ENCODE data around the gene SLCO2A1. TPM values are rescaled to one million over a fixed set of nuclear protein-coding genes. Genes with fewer than 3 reads are reported as not detected.

The SLCO2A1 gene
- total and polyA plus RNA-seq, 2 experiments from 2014 or later: 0.31 to 1.0 TPM

- TF ChIP-seq ZNF114 (CRISPR knock-in tag; IDR thresholded peaks at IDR 0.05) (no peak), EZH2 (IDR thresholded peaks at IDR 0.05; ENCODE audit: low read depth, unreplicated experiment) (no peak)
- TF ChIP-seq, protein P1, sequence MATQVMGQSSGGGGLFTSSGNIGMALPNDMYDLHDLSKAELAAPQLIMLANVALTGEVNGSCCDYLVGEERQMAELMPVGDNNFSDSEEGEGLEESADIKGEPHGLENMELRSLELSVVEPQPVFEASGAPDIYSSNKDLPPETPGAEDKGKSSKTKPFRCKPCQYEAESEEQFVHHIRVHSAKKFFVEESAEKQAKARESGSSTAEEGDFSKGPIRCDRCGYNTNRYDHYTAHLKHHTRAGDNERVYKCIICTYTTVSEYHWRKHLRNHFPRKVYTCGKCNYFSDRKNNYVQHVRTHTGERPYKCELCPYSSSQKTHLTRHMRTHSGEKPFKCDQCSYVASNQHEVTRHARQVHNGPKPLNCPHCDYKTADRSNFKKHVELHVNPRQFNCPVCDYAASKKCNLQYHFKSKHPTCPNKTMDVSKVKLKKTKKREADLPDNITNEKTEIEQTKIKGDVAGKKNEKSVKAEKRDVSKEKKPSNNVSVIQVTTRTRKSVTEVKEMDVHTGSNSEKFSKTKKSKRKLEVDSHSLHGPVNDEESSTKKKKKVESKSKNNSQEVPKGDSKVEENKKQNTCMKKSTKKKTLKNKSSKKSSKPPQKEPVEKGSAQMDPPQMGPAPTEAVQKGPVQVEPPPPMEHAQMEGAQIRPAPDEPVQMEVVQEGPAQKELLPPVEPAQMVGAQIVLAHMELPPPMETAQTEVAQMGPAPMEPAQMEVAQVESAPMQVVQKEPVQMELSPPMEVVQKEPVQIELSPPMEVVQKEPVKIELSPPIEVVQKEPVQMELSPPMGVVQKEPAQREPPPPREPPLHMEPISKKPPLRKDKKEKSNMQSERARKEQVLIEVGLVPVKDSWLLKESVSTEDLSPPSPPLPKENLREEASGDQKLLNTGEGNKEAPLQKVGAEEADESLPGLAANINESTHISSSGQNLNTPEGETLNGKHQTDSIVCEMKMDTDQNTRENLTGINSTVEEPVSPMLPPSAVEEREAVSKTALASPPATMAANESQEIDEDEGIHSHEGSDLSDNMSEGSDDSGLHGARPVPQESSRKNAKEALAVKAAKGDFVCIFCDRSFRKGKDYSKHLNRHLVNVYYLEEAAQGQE (IDR thresholded peaks at IDR 0.05; ENCODE audit: unreplicated experiment): no peak
These were observed 113.8 kb downstream of the SLCO2A1 start (continued) for GRCh38 chr3:133915685-133916658.

DNA sequence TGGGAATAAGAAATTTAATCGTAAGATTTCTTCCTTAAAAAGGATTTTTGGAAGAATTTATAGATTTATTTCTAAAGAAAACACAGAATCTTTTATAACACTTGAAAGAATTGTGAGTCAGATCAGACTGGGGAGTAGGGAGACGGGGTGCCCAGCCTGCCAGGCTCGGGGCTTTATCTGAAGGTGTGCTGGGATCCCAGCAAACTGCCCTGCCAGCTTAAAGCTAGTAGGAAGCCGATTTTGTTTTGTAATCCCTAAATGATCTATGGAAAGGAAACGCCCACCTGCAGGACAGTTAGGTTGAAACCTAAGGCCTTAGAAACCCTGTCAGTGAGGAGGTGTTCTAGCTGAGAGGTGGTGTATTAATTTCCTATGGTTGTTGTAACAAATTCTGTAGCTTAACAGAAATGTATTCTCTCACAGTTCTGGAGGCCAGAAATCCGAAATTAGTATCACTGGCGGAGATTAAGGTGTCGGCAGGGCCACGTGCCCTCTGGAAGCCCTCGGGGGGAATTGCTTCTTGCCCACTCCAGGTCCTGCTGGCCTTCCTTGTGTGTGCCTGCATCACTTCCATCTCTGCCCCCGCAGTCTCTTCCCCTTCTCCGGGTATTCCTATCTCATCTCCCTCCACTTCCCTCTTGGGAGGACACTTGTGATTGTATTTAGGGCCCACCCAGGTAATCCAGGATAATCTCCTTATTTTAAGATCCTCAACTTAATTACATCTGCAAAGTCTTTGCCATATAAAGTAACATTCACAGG lies 114.7 kb downstream of the SLCO2A1 start:
- H3K27ac Mint-ChIP-seq: no peak overlapping the region
- no peak overlapping the region for H2AFZ ChIP-seq
- H3K4me1 ChIP-seq (ENCODE audit: insufficient read depth): no peaks in the 10 kb centered on the region
- H3K27me3 Mint-ChIP-seq (ENCODE audit: insufficient read depth, low read depth, poor library complexity): no peaks in the 10 kb centered on the region
- no peaks in the 10 kb centered on the region; the same call in 2 of the 3 replicates for H3K9me3 Mint-ChIP-seq
- H3K27me3 ChIP-seq (ENCODE audit: insufficient read depth): no peaks in the 10 kb centered on the region
- no peaks in the 10 kb centered on the region for H3K79me2 ChIP-seq (replicated peaks; ENCODE audit: insufficient read depth)
- no peak overlapping the region for H3K4me3 Mint-ChIP-seq
- no peaks in the 10 kb centered on the region for H3F3A ChIP-seq (replicated peaks; ENCODE audit: low read depth)
- H3K4me2 ChIP-seq: no peak overlapping the region
- no peak for DNase-seq (ENCODE audit: low spot score)
- H3K27ac ChIP-seq (ENCODE audit: low read depth): no peak overlapping the region
- H3K4me1 Mint-ChIP-seq: no peaks in the 10 kb centered on the region
- H3K36me3 ChIP-seq (ENCODE audit: insufficient read depth): no peaks in the 10 kb centered on the region
- no peaks in the 10 kb centered on the region for H3K36me3 Mint-ChIP-seq (ENCODE audit: low read depth)
- 0 out of 2 replicates have a peak, but pooled peaks cover 5% of the 10 kb centered on the region for H3K9me2 ChIP-seq (ENCODE audit: insufficient read depth)
- H3K4me3 ChIP-seq: no peak overlapping the region
- no peaks in the 10 kb centered on the region for H4K20me1 ChIP-seq (replicated peaks; ENCODE audit: insufficient read depth)
- ATAC-seq: no peak
- TF ChIP-seq CREB1 (CRISPR knock-in tag; IDR thresholded peaks at IDR 0.05; ENCODE audit: low read depth): no peak
- no peak for TF ChIP-seq EZH2phosphoT487 (IDR thresholded peaks at IDR 0.05; ENCODE audit: unreplicated experiment)
- no peak for TF ChIP-seq NANOG (IDR thresholded peaks at IDR 0.05; ENCODE audit: borderline replicate concordance)
- TF ChIP-seq EZH2 (IDR thresholded peaks at IDR 0.05; ENCODE audit: low read depth, unreplicated experiment): no peak
- TF ChIP-seq, protein P1 (IDR thresholded peaks at IDR 0.05; ENCODE audit: unreplicated experiment): no peak
- no peak for TF ChIP-seq STAT1 (IDR thresholded peaks at IDR 0.05; ENCODE audit: unreplicated experiment)
- TF ChIP-seq, protein P2, sequence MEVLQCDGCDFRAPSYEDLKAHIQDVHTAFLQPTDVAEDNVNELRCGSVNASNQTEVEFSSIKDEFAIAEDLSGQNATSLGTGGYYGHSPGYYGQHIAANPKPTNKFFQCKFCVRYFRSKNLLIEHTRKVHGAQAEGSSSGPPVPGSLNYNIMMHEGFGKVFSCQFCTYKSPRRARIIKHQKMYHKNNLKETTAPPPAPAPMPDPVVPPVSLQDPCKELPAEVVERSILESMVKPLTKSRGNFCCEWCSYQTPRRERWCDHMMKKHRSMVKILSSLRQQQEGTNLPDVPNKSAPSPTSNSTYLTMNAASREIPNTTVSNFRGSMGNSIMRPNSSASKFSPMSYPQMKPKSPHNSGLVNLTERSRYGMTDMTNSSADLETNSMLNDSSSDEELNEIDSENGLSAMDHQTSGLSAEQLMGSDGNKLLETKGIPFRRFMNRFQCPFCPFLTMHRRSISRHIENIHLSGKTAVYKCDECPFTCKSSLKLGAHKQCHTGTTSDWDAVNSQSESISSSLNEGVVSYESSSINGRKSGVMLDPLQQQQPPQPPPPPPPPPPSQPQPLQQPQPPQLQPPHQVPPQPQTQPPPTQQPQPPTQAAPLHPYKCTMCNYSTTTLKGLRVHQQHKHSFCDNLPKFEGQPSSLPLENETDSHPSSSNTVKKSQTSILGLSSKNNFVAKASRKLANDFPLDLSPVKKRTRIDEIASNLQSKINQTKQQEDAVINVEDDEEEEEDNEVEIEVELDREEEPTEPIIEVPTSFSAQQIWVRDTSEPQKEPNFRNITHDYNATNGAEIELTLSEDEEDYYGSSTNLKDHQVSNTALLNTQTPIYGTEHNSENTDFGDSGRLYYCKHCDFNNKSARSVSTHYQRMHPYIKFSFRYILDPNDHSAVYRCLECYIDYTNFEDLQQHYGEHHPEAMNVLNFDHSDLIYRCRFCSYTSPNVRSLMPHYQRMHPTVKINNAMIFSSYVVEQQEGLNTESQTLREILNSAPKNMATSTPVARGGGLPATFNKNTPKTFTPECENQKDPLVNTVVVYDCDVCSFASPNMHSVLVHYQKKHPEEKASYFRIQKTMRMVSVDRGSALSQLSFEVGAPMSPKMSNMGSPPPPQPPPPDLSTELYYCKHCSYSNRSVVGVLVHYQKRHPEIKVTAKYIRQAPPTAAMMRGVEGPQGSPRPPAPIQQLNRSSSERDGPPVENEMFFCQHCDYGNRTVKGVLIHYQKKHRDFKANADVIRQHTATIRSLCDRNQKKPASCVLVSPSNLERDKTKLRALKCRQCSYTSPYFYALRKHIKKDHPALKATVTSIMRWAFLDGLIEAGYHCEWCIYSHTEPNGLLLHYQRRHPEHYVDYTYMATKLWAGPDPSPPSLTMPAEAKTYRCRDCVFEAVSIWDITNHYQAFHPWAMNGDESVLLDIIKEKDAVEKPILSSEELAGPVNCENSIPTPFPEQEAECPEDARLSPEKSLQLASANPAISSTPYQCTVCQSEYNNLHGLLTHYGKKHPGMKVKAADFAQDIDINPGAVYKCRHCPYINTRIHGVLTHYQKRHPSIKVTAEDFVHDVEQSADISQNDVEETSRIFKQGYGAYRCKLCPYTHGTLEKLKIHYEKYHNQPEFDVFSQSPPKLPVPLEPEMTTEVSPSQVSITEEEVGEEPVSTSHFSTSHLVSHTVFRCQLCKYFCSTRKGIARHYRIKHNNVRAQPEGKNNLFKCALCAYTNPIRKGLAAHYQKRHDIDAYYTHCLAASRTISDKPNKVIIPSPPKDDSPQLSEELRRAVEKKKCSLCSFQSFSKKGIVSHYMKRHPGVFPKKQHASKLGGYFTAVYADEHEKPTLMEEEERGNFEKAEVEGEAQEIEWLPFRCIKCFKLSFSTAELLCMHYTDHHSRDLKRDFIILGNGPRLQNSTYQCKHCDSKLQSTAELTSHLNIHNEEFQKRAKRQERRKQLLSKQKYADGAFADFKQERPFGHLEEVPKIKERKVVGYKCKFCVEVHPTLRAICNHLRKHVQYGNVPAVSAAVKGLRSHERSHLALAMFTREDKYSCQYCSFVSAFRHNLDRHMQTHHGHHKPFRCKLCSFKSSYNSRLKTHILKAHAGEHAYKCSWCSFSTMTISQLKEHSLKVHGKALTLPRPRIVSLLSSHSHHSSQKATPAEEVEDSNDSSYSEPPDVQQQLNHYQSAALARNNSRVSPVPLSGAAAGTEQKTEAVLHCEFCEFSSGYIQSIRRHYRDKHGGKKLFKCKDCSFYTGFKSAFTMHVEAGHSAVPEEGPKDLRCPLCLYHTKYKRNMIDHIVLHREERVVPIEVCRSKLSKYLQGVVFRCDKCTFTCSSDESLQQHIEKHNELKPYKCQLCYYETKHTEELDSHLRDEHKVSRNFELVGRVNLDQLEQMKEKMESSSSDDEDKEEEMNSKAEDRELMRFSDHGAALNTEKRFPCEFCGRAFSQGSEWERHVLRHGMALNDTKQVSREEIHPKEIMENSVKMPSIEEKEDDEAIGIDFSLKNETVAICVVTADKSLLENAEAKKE (CRISPR knock-in tag; IDR thresholded peaks at IDR 0.05): no peak
- TF ChIP-seq ZNF114 (CRISPR knock-in tag; IDR thresholded peaks at IDR 0.05): no peak

All from GM23338 (cell line).